Esophagus muscularis mucosa (tissue), 4 donors: Measurements from ENCODE around the gene HOXB6.

ENCODE experiments used
- EP300 ChIP-seq: sonication (generic); formaldehyde crosslinking; IDR thresholded peaks from one replicate; pipeline ENCODE4 v1.6.1; 2017; ENCODE audit warnings: antibody characterized with exemption
- POLR2A ChIP-seq: fragments of 450-650 bp; IDR thresholded peaks from one replicate; pipeline ENCODE4 v1.6.1; 2017; ENCODE audit warnings: antibody characterized with exemption, moderate library complexity, mild to moderate bottlenecking, low read depth
- TF ChIP-seq, protein P1 (sequence below), 3 experiments: fragments of 200-600 bp in 2 of 3; fragments of 450-650 bp in 1 of 3; sonication (generic) in 2 of 3; IDR thresholded peaks; one replicate each; pipeline ENCODE4 v1.5.1; 2017 to 2019; ENCODE audit warnings: antibody characterized with exemption in 3 of 3, mild to moderate bottlenecking in 2 of 3, moderate library complexity in 1 of 3

DNA sequence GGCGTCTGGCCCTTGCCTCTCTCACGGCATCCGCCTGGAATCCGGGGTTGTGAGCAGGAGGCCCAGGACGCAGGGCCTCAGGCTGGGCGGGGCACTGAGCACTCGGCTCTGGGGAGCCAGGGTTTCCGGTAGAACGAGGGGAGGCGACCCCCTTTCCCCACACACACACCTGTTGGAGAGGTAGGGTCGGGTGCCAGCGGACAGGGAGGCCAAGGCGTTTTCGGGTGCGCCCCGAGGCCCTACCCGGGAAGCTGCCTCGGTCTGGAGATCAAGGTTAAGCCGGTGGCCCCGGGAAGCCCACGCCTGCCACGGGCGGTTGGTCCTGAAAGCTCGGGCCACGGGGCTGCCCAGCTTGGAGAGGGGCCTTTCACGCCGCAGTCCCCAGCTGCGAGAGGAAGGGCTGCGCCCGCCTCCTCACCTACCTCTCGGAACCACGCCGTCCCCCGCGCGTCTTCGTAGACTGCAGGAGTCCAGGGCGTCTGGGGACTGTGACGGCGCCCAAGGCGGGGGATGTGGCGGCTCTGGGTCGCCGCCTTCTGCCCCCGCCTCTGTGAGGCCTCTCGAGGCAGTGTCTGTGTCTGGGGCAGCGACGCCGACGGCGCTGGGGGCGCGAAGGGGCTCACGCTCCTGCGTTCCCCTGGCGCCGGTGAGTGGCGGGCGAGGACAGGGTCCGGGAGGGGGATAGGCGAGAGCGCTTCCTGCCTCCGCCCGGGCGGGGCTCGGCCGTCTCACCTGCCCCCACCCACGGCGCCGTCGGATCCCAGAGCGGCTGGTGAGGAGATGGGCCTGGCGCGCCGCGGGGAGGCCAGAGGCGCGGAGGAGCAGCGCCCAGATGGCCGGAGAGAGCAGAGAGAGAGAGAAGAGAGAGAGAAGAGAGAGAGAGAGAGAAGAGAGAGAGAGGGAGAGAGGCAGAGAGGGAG, 41.7 kb upstream of the HOXB6 start:
- TF ChIP-seq EP300 (no peak), POLR2A (no peak)
- TF ChIP-seq, protein P1, sequence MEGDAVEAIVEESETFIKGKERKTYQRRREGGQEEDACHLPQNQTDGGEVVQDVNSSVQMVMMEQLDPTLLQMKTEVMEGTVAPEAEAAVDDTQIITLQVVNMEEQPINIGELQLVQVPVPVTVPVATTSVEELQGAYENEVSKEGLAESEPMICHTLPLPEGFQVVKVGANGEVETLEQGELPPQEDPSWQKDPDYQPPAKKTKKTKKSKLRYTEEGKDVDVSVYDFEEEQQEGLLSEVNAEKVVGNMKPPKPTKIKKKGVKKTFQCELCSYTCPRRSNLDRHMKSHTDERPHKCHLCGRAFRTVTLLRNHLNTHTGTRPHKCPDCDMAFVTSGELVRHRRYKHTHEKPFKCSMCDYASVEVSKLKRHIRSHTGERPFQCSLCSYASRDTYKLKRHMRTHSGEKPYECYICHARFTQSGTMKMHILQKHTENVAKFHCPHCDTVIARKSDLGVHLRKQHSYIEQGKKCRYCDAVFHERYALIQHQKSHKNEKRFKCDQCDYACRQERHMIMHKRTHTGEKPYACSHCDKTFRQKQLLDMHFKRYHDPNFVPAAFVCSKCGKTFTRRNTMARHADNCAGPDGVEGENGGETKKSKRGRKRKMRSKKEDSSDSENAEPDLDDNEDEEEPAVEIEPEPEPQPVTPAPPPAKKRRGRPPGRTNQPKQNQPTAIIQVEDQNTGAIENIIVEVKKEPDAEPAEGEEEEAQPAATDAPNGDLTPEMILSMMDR (IDR thresholded peaks at IDR 0.05) = no peak
